ENCODE measurements around the gene PTPRE.

DNA sequence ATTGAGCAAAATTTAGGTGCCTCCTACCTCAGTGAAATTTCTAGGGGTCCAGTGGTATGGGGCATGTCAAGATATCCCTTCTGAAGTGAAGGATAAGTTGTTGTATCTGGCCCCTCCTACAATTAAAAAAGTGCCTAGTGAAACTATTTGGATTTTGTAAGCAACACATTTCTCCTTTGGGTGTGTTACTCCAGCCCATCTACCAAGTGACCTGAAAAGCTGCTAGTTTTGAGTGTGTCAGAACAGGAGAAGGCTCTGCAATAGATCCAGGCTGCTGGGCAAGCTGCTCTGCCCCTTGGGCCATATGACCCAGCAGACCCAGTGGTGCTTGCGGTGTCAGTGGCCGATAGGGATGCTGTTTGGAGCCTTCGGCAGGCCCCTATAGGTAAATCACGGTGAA lies 46.0 kb downstream of the PTPRE start:
- TF ChIP-seq, protein P1, sequence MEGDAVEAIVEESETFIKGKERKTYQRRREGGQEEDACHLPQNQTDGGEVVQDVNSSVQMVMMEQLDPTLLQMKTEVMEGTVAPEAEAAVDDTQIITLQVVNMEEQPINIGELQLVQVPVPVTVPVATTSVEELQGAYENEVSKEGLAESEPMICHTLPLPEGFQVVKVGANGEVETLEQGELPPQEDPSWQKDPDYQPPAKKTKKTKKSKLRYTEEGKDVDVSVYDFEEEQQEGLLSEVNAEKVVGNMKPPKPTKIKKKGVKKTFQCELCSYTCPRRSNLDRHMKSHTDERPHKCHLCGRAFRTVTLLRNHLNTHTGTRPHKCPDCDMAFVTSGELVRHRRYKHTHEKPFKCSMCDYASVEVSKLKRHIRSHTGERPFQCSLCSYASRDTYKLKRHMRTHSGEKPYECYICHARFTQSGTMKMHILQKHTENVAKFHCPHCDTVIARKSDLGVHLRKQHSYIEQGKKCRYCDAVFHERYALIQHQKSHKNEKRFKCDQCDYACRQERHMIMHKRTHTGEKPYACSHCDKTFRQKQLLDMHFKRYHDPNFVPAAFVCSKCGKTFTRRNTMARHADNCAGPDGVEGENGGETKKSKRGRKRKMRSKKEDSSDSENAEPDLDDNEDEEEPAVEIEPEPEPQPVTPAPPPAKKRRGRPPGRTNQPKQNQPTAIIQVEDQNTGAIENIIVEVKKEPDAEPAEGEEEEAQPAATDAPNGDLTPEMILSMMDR (IDR thresholded peaks at IDR 0.05): no peak
- TF ChIP-seq EP300 (IDR thresholded peaks at IDR 0.05) (no peak), POLR2A (IDR thresholded peaks at IDR 0.05) (no peak)
